Fibroblast of pulmonary artery (primary cell): ENCODE measurements around the gene HSPA12A.

Source experiments
- DNase-seq: peaks from one replicate; pipeline ENCODE4 v3.0.0-alpha.2; 2010; ENCODE audit warnings: low read depth
- H3K4me3 ChIP-seq: replicated peaks from 2 replicates; pipeline ENCODE4 v1.5.1; 2011; ENCODE audit warnings: low read depth, mild to moderate bottlenecking, control low read depth, low read length, moderate library complexity
- TF ChIP-seq, protein P1 (sequence below): IDR thresholded peaks from 2 replicates; pipeline ENCODE4 v1.5.1; 2011; ENCODE audit warnings: mild to moderate bottlenecking, control low read depth, low read length, inconsistent platforms; ENCODE audit errors: missing control alignments

Gene HSPA12A

DNA sequence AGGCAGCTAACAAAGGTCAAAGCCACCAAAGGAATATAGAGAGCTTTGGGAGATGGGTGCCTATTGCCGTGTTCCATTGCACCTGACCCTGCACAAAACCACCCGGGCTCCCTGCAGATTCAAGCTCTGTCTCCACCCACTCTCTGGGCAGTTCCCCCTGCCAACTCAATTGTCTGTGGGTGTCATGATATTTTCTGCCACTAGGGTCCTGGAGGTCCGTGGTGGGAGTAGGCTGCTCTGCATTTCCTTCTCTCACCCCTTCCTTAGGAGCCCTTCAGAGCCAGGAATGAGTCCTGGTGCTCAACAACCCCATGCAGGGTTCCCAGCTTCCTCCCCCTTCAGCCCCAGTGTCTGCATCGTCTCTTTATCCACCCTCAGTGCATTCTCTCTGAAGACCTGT is 87.5 kb downstream of the HSPA12A start:
- no peak overlapping the region for H3K4me3 ChIP-seq
- TF ChIP-seq, protein P1, sequence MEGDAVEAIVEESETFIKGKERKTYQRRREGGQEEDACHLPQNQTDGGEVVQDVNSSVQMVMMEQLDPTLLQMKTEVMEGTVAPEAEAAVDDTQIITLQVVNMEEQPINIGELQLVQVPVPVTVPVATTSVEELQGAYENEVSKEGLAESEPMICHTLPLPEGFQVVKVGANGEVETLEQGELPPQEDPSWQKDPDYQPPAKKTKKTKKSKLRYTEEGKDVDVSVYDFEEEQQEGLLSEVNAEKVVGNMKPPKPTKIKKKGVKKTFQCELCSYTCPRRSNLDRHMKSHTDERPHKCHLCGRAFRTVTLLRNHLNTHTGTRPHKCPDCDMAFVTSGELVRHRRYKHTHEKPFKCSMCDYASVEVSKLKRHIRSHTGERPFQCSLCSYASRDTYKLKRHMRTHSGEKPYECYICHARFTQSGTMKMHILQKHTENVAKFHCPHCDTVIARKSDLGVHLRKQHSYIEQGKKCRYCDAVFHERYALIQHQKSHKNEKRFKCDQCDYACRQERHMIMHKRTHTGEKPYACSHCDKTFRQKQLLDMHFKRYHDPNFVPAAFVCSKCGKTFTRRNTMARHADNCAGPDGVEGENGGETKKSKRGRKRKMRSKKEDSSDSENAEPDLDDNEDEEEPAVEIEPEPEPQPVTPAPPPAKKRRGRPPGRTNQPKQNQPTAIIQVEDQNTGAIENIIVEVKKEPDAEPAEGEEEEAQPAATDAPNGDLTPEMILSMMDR = peak; percentile 28
- DNase-seq = no peak

DNA sequence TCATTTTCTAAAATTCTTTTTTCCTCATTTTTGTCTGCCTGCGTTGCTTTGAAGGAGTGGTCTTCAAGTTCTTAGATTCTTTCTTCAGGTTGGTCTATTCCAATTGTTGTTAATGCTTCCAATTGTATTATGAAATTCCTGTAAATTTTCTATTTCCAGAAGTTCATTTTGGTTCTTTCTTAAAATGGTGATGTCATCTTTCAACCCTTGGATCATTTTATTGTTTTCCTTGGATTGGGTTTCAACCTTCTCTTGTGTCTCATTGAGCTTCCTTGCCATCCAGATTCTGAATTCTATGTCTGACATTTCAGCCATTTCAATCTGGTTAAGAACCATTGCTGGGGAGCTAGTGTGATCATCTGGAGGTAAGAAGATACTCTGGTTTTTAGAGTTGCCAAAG is 88.5 kb downstream of the HSPA12A start:
- no peak for DNase-seq
- TF ChIP-seq, protein P1 = no peak
- no peak overlapping the region for H3K4me3 ChIP-seq

DNA sequence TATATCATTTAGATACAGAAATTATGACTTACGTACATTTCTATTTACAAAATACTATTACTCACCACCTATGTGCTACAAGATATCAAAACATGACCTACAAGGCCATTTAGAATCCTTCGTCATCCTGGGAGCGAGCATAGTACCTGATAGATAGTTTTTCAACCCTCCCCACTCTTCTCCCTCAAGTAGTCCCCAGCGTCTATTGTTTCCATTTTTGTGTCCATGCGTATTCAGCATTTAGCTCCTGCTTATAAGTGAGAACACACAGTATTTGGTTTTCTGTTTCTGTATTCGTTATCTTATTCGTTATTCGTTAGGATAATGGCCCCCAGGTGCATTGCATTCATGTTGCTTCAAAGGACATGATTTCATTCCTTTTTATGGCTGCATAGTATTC is 93.5 kb downstream of the HSPA12A start:
- TF ChIP-seq, protein P1 = no peak
- DNase-seq = no peak
- no peak overlapping the region for H3K4me3 ChIP-seq

DNA sequence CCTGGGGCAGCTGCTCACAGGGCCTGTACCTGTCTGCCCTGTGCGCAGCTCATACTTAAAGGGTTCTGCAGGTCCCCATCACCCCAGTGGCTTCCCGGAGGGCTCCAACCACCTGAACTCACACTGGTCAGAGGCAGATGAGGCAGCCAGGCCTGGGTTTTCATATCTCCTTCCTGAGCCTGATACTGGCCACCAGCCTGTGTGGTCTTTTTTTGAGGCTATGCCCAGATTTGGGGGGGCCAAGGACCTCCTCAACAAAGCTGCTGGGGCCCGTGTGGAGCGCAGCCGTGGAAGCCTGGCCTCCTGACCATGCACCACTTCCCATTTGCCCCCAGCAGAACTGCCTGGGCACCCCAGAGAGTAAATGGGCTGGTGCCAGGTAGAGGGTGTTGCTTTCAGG is 95.9 kb downstream of the HSPA12A start:
- TF ChIP-seq, protein P1 = no peak
- H3K4me3 ChIP-seq = no peak overlapping the region
- DNase-seq = no peak

DNA sequence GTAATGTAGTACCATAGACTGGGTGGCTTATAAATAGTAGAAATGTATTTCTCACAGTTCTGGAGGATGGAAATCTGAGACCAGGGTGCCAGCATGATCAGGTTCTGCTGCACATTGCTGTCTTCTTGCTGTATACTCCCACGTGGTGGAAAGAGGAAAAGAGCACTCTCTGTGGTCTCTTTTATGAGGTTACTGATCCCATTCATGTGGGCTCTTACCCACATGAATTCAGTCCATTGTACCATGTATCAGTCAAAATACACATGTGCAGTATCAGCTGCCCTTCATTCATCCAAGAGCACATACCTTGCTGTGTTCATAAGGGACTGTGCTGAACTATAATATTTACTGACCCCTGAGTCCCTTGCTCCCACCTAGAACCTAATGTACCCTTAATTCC is 104.5 kb downstream of the HSPA12A start:
- no peak overlapping the region for H3K4me3 ChIP-seq
- DNase-seq = no peak
- TF ChIP-seq, protein P1 = no peak

DNA sequence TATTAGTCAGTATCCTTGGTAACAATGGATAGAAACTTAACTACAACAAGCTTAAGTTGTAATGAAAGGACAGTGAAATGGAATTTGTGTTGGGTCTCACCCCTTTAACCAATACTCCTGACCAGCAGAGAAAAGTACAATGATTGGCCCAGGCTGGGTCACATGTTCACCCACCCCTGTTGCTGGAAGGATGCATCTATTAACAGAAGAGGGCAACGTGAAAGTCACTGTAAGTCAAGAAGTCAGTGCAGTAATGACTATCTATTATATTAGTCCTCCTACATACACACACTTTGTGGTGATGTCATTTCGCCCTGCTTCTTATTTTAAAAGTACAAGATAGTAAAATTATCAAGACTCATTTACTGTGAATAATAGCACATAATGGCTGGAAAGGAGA is 105.4 kb downstream of the HSPA12A start:
- no peak for DNase-seq
- H3K4me3 ChIP-seq = no peak overlapping the region
- TF ChIP-seq, protein P1 = no peak

DNA sequence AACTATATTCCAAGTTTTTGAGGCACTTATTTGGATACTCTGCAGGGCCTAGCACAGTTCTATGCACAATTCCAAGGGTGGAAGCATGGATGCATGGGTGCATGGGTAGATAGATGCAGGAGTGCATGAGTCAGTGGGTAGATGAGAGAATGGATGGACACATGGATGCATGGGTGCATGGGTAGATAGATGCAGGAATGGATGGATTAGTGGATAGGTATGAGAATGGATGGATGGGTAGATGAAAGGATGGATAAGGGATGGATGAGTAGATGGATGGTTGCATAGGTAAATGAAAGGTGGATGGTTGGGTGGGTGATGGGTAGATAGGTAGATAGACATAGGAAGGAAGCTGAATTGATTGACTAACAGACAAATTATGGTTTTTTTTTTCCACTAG is 106.0 kb downstream of the HSPA12A start:
- no peak for DNase-seq
- no peak overlapping the region for H3K4me3 ChIP-seq
- TF ChIP-seq, protein P1 = no peak
